Stomach (tissue), 19 donors: ENCODE data around the gene PRSS2. TPM values are rescaled to one million over a fixed set of nuclear protein-coding genes. Genes with fewer than 3 reads are reported as not detected.
A peak's percentile ranks its signal among the peaks of the same experiment; 100 is the strongest.

ENCODE experiments used
- DNase-seq, 2 donors: peaks; one replicate each; pipeline versions ENCODE4 v3.0.0 to v3.0.0-alpha.2; 2013 to 2019
- H3K27ac ChIP-seq, 5 donors: fragments of 200-600 bp in 4 of 5; sonication (generic) in 4 of 5; one replicate each; pipeline ENCODE4 v1.5.1; 2013 to 2019; ENCODE audit warnings: mild to moderate bottlenecking in 1 of 5, moderate library complexity in 1 of 5
- H3K27me3 ChIP-seq, 3 donors: fragments of 200-600 bp; sonication (generic); one replicate each; pipeline ENCODE4 v1.5.1; 2017 to 2019; ENCODE audit warnings: mixed run types in 1 of 3
- H3K36me3 ChIP-seq, 4 donors: fragments of 200-600 bp; sonication (generic); 1 replicate in 3 of 4; 2 replicates in 1 of 4; pipeline ENCODE4 v1.5.1; 2016 to 2019
- H3K4me1 ChIP-seq, 4 donors: fragments of 200-600 bp; sonication (generic); one replicate each; pipeline ENCODE4 v1.5.1; 2016 to 2019
- H3K4me3 ChIP-seq, 4 donors: fragments of 200-600 bp; sonication (generic) in 3 of 4; one replicate each; pipeline ENCODE4 v1.5.1; 2016 to 2019; ENCODE audit warnings: mild to moderate bottlenecking in 1 of 4
- H3K9me3 ChIP-seq, 4 donors: fragments of 200-600 bp; sonication (generic); one replicate each; pipeline ENCODE4 v1.5.1; 2016 to 2019
- CTCF ChIP-seq, 7 experiments: fragments of 450-650 bp in 4 of 7; fragments of 200-600 bp in 3 of 7; sonication (generic) in 3 of 7; IDR thresholded peaks; one replicate each; pipeline ENCODE4 v1.5.1; 2016 to 2019; ENCODE audit warnings: antibody characterized with exemption in 7 of 7, control low read depth in 2 of 7, mild to moderate bottlenecking in 1 of 7
- EP300 ChIP-seq: sonication (generic); formaldehyde crosslinking; IDR thresholded peaks from one replicate; pipeline ENCODE4 v1.6.1; 2017; ENCODE audit warnings: antibody characterized with exemption
- POLR2A ChIP-seq, 4 donors: fragments of 450-650 bp; IDR thresholded peaks; one replicate each; pipeline ENCODE4 v1.6.1; 2016; ENCODE audit warnings: antibody characterized with exemption in 4 of 4, control low read depth in 2 of 4, mild to moderate bottlenecking in 1 of 4, moderate library complexity in 1 of 4
- POLR2AphosphoS5 ChIP-seq, 3 donors: sonication (generic); formaldehyde crosslinking; IDR thresholded peaks; one replicate each; pipeline ENCODE4 v1.6.1; 2016; ENCODE audit warnings: antibody characterized with exemption in 3 of 3
- WGBS, 5 donors: extraction: QIAGEN DNeasy Blood & Tissue Kit in 3 of 5; methylation state at CpG; one replicate each; pipeline versions ENCODE4 v1.1.5 to v1.1.7; 2013 to 2018; 5-methylcytosine and 5-hydroxymethylcytosine counted together
- intact Hi-C: fragments of 100-400 bp; cut with DNase I; formaldehyde crosslinking; loops from one replicate; pipeline ENCODE4 v1.15.1; 2023; ENCODE audit warnings: low total_unique reads
- long read RNA-seq, 10 donors: transcript quantifications; one replicate each; lab custom pipeline, GENCODE V29; 2026
- polyA plus RNA-seq, 3 donors: library from polyadenylated mRNA; stranded (reverse); fragments of 200-250 nt; gene quantifications; one replicate each; pipeline ENCODE4 v1.2.3, GENCODE V29; 2013
- total RNA-seq, 5 donors: library from RNA; depleted of rRNA; stranded (reverse); fragments of >200 nt; gene quantifications; one replicate each; pipeline versions ENCODE4 v1.1.0 to v1.2.3, GENCODE V29; 2014 to 2016
- donor health status: healthy with polysubstance abuse.
- donor health status: Bipolar disorder and iron deficiency.
- donor health status: healthy.

Gene PRSS2
- total RNA-seq (10 to 100 TPM in 1 of 5 donors, 1 to 10 TPM in 1, not detected in 3; 1.3 to 86.1 TPM), polyA plus RNA-seq (10 to 100 TPM; 51.4 to 69.4 (median 59.1) TPM)
- long read RNA-seq, donor 1, result 0 reads
- long read RNA-seq, donor 2, partial matches to known transcripts, result 0 of 1 reads
- long read RNA-seq, donor 2, other reads (novel, unspliced or antisense), result 0 of 1 reads
- long read RNA-seq, donor 3, transcript PRSS2-201 (5 exons, 795 nt), result major isoform, 5 of 5 reads
- long read RNA-seq, donor 3, partial matches to known transcripts, result 0 of 5 reads
- long read RNA-seq, donor 3, other reads (novel, unspliced or antisense), result 0 of 5 reads
- long read RNA-seq, donor 4, result 0 reads
- long read RNA-seq, donor 5, transcript PRSS2-201 (5 exons, 795 nt), result major isoform, 18 of 18 reads
- long read RNA-seq, donor 5, partial matches to known transcripts, result 0 of 18 reads
- long read RNA-seq, donor 5, other reads (novel, unspliced or antisense), result 0 of 18 reads
- long read RNA-seq, donor 6, transcript PRSS2-201 (5 exons, 795 nt), result major isoform, 12 of 12 reads
- long read RNA-seq, donor 6, partial matches to known transcripts, result 0 of 12 reads
- long read RNA-seq, donor 6, other reads (novel, unspliced or antisense), result 0 of 12 reads
- long read RNA-seq, donor 7, result 0 reads
- long read RNA-seq, donor 8, transcript PRSS2-201 (5 exons, 795 nt), result major isoform, 36 of 52 reads
- long read RNA-seq, donor 8, partial matches to known transcripts, result 14 of 52 reads
- long read RNA-seq, donor 8, other reads (novel, unspliced or antisense), result 0 of 52 reads
- long read RNA-seq, donor 9, transcript PRSS2-201 (5 exons, 795 nt), result major isoform, 10 of 15 reads
- long read RNA-seq, donor 9, partial matches to known transcripts, result 5 of 15 reads
- long read RNA-seq, donor 9, other reads (novel, unspliced or antisense), result 0 of 15 reads
- long read RNA-seq, donor 10, partial matches to known transcripts, result 0 of 4 reads
- long read RNA-seq, donor 10, other reads (novel, unspliced or antisense), result 0 of 4 reads

- H3K4me1 ChIP-seq, result no peaks in the 10 kb centered on the region
- no peaks in the 10 kb centered on the region for H3K9me3 ChIP-seq
- TF ChIP-seq POLR2A (IDR thresholded peaks at IDR 0.05) (no peak), POLR2AphosphoS5 (IDR thresholded peaks at IDR 0.05) (no peak), CTCF (IDR thresholded peaks at IDR 0.05) (no peak), EP300 (no peak)
- H3K27ac ChIP-seq, result no peak within 1 kb of the TSS
- no peak within 1 kb of the TSS for H3K4me3 ChIP-seq
- H3K27me3 ChIP-seq, result peaks cover 0 to 4% (median 0%) of the 10 kb centered on the region in 3 donors
- intact Hi-C loops, result loop anchor here (10.0 kb wide), 1 partner anchor 156 kb away; no protein-coding TSS in a partner anchor
- no peaks in the 10 kb centered on the region for H3K36me3 ChIP-seq
- 52 to 62% (median 58%) methylated on average over 7 of the region's 7 CpGs for WGBS, 5 donors
- no peak for DNase-seq
Measured at GRCh38 chr7:142770661-142771352, at the start of gene PRSS2. PRSS2 (plus strand) TSS chr7:142770970; CDS start chr7:142770983, 13 bp downstream.

- Histone ChIP-seq H3K9me3 (no peaks in the 10 kb centered on the region), H3K27me3 (peaks cover 0 to 8% (median 0%) of the 10 kb centered on the region in 3 donors), H3K4me3 (no peak overlapping the region), H3K4me1 (no peaks in the 10 kb centered on the region), H3K36me3 (no peaks in the 10 kb centered on the region), H3K27ac (no peak overlapping the region)
- 70 to 94% (median 93%) methylated on average over 10 of the region's 10 CpGs for WGBS, 5 donors
- no peak for TF ChIP-seq EP300
- TF ChIP-seq POLR2AphosphoS5 (IDR thresholded peaks at IDR 0.05), result no peak
- peak in 1 of 2 donors; percentile 12 for DNase-seq
- intact Hi-C loops, result no loop called here
Measured at GRCh38 chr7:142720986-142721385, 49.8 kb upstream of the PRSS2 start.

GRCh38 chr7:142722248-142722794, 48.4 kb upstream of the PRSS2 start:
- no peak overlapping the region for H3K4me3 ChIP-seq
- no peaks in the 10 kb centered on the region for H3K9me3 ChIP-seq
- DNase-seq, result no peak
- no peak overlapping the region for H3K27ac ChIP-seq
- intact Hi-C loops, result no loop called here
- no peaks in the 10 kb centered on the region for H3K36me3 ChIP-seq
- TF ChIP-seq POLR2A (IDR thresholded peaks at IDR 0.05) (no peak), POLR2AphosphoS5 (IDR thresholded peaks at IDR 0.05) (no peak), EP300 (no peak), CTCF (IDR thresholded peaks at IDR 0.05) (no peak)
- peaks cover 0 to 8% (median 0%) of the 10 kb centered on the region in 3 donors for H3K27me3 ChIP-seq
- 52 to 70% (median 65%) methylated on average over 15 of the region's 15 CpGs for WGBS, 5 donors
- no peaks in the 10 kb centered on the region for H3K4me1 ChIP-seq

GRCh38 chr7:142733271-142733670, 37.5 kb upstream of the PRSS2 start:
- Histone ChIP-seq H3K36me3 (no peaks in the 10 kb centered on the region), H3K27ac (no peak overlapping the region), H3K9me3 (peaks cover 0 to 5% (median 0%) of the 10 kb centered on the region in 4 donors), H3K27me3 (no peaks in the 10 kb centered on the region), H3K4me3 (no peak overlapping the region), H3K4me1 (no peaks in the 10 kb centered on the region)
- 85 to 91% (median 89%) methylated on average over 8 of the region's 8 CpGs for WGBS, 5 donors
- no peak for TF ChIP-seq CTCF (IDR thresholded peaks at IDR 0.05)
- intact Hi-C loops, result no loop called here
- DNase-seq, result no peak
